Measurements from ENCODE around the gene AK1. TPM values are rescaled to one million over a fixed set of nuclear protein-coding genes. Genes with fewer than 3 reads are reported as not detected.

AK1 gene
- total RNA-seq, 2 donors from 2014 or later: 19.0 to 22.8 TPM

GRCh38 chr9:127872369-127873222, 4.9 kb downstream of the AK1 start:
- Mint-ChIP-seq H3K36me3 (ENCODE audit: low read depth) (no peaks in the 10 kb centered on the region), H3K27ac (no peak overlapping the region), H3K9me3 (no peaks in the 10 kb centered on the region), H3K4me1 (peaks cover 5% of the 10 kb centered on the region), H3K27me3 (ENCODE audit: insufficient read depth) (no peaks in the 10 kb centered on the region), H3K4me3 (no peak overlapping the region)
- no peaks in the 10 kb centered on the region for H3K9me3 ChIP-seq (ENCODE audit: control insufficient read depth, low read length)
- no peaks in the 10 kb centered on the region for H3K36me3 ChIP-seq (ENCODE audit: control insufficient read depth, insufficient read depth, low read length)
- no peak for TF ChIP-seq CTCF (conservative IDR thresholded peaks at IDR 0.05)
- peaks cover 3% of the 10 kb centered on the region for H3K4me1 ChIP-seq (ENCODE audit: control insufficient read depth, insufficient read depth, low read length)
- DNase-seq: no peak
- peak overlapping the region; percentile 74 for H3K27ac ChIP-seq (ENCODE audit: low read depth, low read length)
- H3K27me3 ChIP-seq (ENCODE audit: control insufficient read depth, insufficient read depth, low read length, poor library complexity, severe bottlenecking): no peaks in the 10 kb centered on the region
- H3K9ac ChIP-seq (ENCODE audit: extremely low read depth, low read length, poor library complexity, severe bottlenecking): no peak overlapping the region
- WGBS, 2 experiments (ENCODE audit: insufficient coverage in 1 of 2, insufficient read length in 1 of 2): 92 to 94% methylated on average over 11 to 20 of the region's 20 CpGs
- H3K4me3 ChIP-seq (ENCODE audit: low read length): no peak overlapping the region

GRCh38 chr9:127871531-127871930, 5.9 kb downstream of the AK1 start:
- no peaks in the 10 kb centered on the region for H3K4me1 ChIP-seq (ENCODE audit: control insufficient read depth, insufficient read depth, low read length)
- no peaks in the 10 kb centered on the region for H3K4me1 Mint-ChIP-seq
- no peaks in the 10 kb centered on the region for H3K27me3 ChIP-seq (ENCODE audit: control insufficient read depth, insufficient read depth, low read length, poor library complexity, severe bottlenecking)
- H3K4me3 ChIP-seq (ENCODE audit: low read length): no peak overlapping the region
- H3K27ac Mint-ChIP-seq: no peak overlapping the region
- no peak overlapping the region for H3K9ac ChIP-seq (ENCODE audit: extremely low read depth, low read length, poor library complexity, severe bottlenecking)
- no peak overlapping the region for H3K27ac ChIP-seq (ENCODE audit: low read depth, low read length)
- no peaks in the 10 kb centered on the region for H3K9me3 ChIP-seq (ENCODE audit: control insufficient read depth, low read length)
- H3K36me3 Mint-ChIP-seq (ENCODE audit: low read depth): no peaks in the 10 kb centered on the region
- no peak overlapping the region for H3K4me3 Mint-ChIP-seq
- DNase-seq: no peak
- TF ChIP-seq CTCF (conservative IDR thresholded peaks at IDR 0.05): no peak
- no peaks in the 10 kb centered on the region for H3K36me3 ChIP-seq (ENCODE audit: control insufficient read depth, insufficient read depth, low read length)
- H3K9me3 Mint-ChIP-seq: no peaks in the 10 kb centered on the region
- WGBS, 2 experiments (ENCODE audit: insufficient coverage in 1 of 2, insufficient read length in 1 of 2): 86 to 88% methylated on average over 6 to 9 of the region's 9 CpGs
- no peaks in the 10 kb centered on the region for H3K27me3 Mint-ChIP-seq (ENCODE audit: insufficient read depth)

DNA sequence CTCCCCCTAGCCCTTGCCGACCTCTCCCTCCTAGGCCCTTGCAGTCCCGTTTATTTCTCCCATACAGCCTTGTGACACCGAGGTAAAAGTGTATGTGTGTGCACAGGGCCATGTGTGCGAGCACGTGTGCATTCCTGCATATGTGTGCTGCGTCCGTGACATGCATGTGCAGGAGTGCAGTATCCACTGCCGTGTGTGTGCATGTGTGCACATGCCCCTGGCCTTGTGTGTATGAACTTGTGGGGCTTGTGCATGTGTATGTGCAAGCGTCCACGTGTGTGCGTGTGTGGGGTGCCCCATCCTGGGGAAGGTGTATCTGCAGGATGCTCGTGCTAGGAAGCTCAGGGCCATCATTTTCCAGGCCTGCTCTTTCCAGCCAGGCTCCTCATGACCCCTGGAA, 6.6 kb downstream of the AK1 start:
- TF ChIP-seq CTCF (conservative IDR thresholded peaks at IDR 0.05): no peak
- WGBS, 2 experiments (ENCODE audit: insufficient coverage in 1 of 2, insufficient read length in 1 of 2): 89 to 93% methylated on average over 10 to 12 of the region's 12 CpGs
- H3K36me3 Mint-ChIP-seq (ENCODE audit: low read depth): no peaks in the 10 kb centered on the region
- no peak for DNase-seq
- H3K27me3 Mint-ChIP-seq (ENCODE audit: insufficient read depth): no peaks in the 10 kb centered on the region
- H3K36me3 ChIP-seq (ENCODE audit: control insufficient read depth, insufficient read depth, low read length): no peaks in the 10 kb centered on the region
- H3K27ac Mint-ChIP-seq: no peak overlapping the region
- H3K4me1 Mint-ChIP-seq: peaks cover 1% of the 10 kb centered on the region
- no peaks in the 10 kb centered on the region for H3K27me3 ChIP-seq (ENCODE audit: control insufficient read depth, insufficient read depth, low read length, poor library complexity, severe bottlenecking)
- H3K9ac ChIP-seq (ENCODE audit: extremely low read depth, low read length, poor library complexity, severe bottlenecking): no peak overlapping the region
- no peaks in the 10 kb centered on the region for H3K9me3 Mint-ChIP-seq
- no peak overlapping the region for H3K4me3 Mint-ChIP-seq
- no peaks in the 10 kb centered on the region for H3K9me3 ChIP-seq (ENCODE audit: control insufficient read depth, low read length)
- no peaks in the 10 kb centered on the region for H3K4me1 ChIP-seq (ENCODE audit: control insufficient read depth, insufficient read depth, low read length)
- no peak overlapping the region for H3K27ac ChIP-seq (ENCODE audit: low read depth, low read length)
- no peak overlapping the region for H3K4me3 ChIP-seq (ENCODE audit: low read length)

All from endodermal cell (in vitro differentiated cells).